ENCODE measurements around the gene TXNDC2.

DNA sequence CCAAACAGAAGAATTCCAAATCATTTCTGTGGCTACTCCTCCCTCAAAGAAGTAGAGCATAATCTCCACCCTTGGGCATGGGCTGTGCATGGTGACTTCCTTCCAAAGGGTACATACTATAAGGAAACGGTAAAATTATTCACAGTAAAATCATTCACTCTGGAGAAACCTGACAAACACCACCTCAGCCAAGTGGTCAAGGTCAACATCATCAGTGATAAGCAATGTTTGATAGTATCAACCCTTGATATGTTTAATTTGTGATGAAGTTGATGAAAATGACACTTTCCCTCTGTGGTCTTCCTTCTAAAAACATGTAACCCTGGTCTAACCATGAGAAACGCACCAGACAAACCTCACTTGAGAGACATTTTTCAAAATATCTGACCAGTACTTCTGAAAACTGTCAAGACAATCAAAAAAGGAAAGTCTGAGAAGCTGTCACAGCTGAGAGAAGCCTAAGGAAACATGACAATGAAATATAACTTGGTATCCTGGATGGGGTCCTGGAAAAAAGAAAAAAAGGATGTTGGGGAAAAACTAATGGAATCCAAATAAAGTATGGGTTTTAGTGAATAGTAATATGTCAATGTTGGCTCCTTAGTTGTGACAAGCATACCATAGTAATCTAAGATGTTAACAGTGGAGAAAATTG lies 9.4 kb upstream of the TXNDC2 start:
- TF ChIP-seq POLR2AphosphoS5 (IDR thresholded peaks at IDR 0.05; ENCODE audit: borderline replicate concordance, low read depth, low read length) (no peak), EZH2 (IDR thresholded peaks at IDR 0.05) (no peak), FOXP2 (optimal IDR thresholded peaks at IDR 0.05; ENCODE audit: control extremely low read depth, extremely low read length, insufficient read depth) (no peak)

Data from SK-N-MC (cell line).